LNCaP clone FGC (cell line): ENCODE results near the gene HIVEP1.

Source experiments
- DNase-seq: peaks from one replicate; pipeline ENCODE4 v3.0.0-alpha.2; 2011; ENCODE audit warnings: low read depth
- H3K4me3 ChIP-seq: 2 replicates; pipeline ENCODE4 v1.5.1; 2011; ENCODE audit warnings: mild to moderate bottlenecking, low read depth, low read length, control low read depth
- TF ChIP-seq, protein P1 (sequence below): IDR thresholded peaks from 2 replicates; pipeline ENCODE4 v1.5.1; 2012; ENCODE audit warnings: mild to moderate bottlenecking; ENCODE audit not compliant: control insufficient read depth, insufficient read depth; ENCODE audit errors: extremely low read depth

Gene HIVEP1

GRCh38 chr6:12032783-12033573 is 20.9 kb downstream of the HIVEP1 start:
- no peak for DNase-seq
- TF ChIP-seq, protein P1, sequence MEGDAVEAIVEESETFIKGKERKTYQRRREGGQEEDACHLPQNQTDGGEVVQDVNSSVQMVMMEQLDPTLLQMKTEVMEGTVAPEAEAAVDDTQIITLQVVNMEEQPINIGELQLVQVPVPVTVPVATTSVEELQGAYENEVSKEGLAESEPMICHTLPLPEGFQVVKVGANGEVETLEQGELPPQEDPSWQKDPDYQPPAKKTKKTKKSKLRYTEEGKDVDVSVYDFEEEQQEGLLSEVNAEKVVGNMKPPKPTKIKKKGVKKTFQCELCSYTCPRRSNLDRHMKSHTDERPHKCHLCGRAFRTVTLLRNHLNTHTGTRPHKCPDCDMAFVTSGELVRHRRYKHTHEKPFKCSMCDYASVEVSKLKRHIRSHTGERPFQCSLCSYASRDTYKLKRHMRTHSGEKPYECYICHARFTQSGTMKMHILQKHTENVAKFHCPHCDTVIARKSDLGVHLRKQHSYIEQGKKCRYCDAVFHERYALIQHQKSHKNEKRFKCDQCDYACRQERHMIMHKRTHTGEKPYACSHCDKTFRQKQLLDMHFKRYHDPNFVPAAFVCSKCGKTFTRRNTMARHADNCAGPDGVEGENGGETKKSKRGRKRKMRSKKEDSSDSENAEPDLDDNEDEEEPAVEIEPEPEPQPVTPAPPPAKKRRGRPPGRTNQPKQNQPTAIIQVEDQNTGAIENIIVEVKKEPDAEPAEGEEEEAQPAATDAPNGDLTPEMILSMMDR: no peak

DNA sequence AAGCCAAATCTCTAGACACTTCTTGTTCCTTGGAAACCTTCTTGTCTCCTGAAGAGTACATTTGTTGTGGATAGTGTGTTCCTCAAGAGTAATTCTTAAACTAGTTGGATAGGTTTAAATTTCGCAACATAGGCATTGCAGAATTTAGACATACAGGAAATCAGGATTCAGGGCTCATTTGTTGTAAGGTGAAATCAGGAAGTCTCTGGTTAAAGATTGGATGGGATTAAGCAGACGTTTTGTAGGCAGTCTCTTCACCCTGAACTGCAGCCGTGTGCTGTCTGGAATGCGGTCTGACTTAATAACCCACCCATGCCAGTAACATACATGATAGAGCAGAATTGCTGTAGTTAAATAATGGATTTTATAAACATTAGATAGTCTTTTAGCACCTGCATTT is 21.7 kb downstream of the HIVEP1 start:
- no peak overlapping the region for H3K4me3 ChIP-seq
- DNase-seq: no peak
- TF ChIP-seq, protein P1: no peak

More at GRCh38 chr6:12032783-12033573, 20.9 kb downstream of the HIVEP1 start:
- H3K4me3 ChIP-seq: no peak overlapping the region

- TF ChIP-seq, protein P1: no peak
- no peak for DNase-seq
- no peak overlapping the region for H3K4me3 ChIP-seq
These were observed 22.2 kb downstream of the HIVEP1 start for GRCh38 chr6:12034349-12034748.

DNA sequence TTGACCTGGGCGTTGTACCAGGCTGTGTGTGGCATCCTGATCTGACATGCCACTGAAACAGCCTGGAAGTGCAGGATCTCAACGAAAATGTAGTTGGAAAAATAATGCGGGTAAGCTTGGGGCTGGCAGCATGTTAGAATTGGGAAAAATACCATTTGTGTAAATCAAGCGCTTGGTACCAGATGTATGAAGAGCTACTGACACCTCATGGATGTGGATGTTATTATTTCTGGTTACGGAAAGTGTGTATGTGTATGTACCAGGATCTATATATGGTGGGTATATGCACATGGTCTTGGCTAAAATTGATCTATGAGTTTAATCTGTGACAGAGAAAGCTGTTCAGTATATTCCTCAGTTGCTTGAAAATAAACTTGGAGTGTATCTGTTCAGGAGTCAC is 22.7 kb downstream of the HIVEP1 start:
- TF ChIP-seq, protein P1: peak; percentile 29; the same call in 1 of the 2 replicates
- H3K4me3 ChIP-seq: no peak overlapping the region
- no peak for DNase-seq

DNA sequence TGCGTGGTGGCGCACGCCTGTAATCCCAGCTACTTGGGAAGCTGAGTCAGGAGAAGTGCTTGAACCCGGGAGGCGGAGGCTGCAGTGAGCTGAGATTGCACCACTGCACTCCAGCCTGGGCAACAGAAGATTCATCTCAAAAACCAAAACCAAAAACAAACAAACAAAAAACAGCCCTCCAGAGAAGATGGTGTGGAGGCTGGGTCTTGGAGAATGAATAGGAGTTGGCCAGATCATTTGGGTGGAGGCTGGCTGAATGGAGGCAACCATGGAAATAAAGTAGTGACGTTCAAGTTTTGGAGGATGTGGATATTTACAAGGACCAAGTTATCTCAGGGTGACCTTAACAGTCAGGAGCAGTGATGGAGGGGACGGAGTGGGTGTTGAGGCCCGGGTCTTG is 24.7 kb downstream of the HIVEP1 start:
- TF ChIP-seq, protein P1: no peak
- DNase-seq: no peak

GRCh38 chr6:12037798-12038197 is 25.7 kb downstream of the HIVEP1 start:
- DNase-seq: no peak
- H3K4me3 ChIP-seq: no peak overlapping the region
- TF ChIP-seq, protein P1: no peak

More for the DNA sequence above, 24.7 kb downstream of the HIVEP1 start:
- no peak overlapping the region for H3K4me3 ChIP-seq
